Renal cortex interstitium (tissue), 11 donors: ENCODE results near the gene TMPRSS11A. TPM values are rescaled to one million over a fixed set of nuclear protein-coding genes. Genes with fewer than 3 reads are reported as not detected.

Experiments used
- DNase-seq, 11 donors: peaks; one replicate each; pipeline ENCODE4 v3.0.0-alpha.2; 2013; ENCODE audit warnings: low read depth in 9 of 11, low spot score in 4 of 11; ENCODE audit errors: extremely low read depth in 1 of 11
- polyA plus RNA-seq, 3 donors: library from polyadenylated mRNA; unstranded; fragments of 120-200 nt; gene quantifications; one replicate each; pipeline ENCODE4 v1.2.1, GENCODE V29; 2013; ENCODE audit not compliant: insufficient read length in 3 of 3

The TMPRSS11A gene
- polyA plus RNA-seq, 3 donors, result not detected

GRCh38 chr4:67880866-67881610 lies 82.3 kb downstream of the TMPRSS11A start:
- DNase-seq, result no peak

- no peak for DNase-seq
These were observed 83.8 kb downstream of the TMPRSS11A start for GRCh38 chr4:67879486-67879885.

- no peak for DNase-seq
These were observed 86.2 kb downstream of the TMPRSS11A start for GRCh38 chr4:67877086-67877485.

- DNase-seq, result no peak
These were observed 88.3 kb downstream of the TMPRSS11A start for GRCh38 chr4:67874986-67875385.

GRCh38 chr4:67873116-67873515 lies 90.2 kb downstream of the TMPRSS11A start:
- no peak for DNase-seq

- DNase-seq, result peak in 1 of 11 donors; percentile 4
These were observed 91.4 kb downstream of the TMPRSS11A start for GRCh38 chr4:67871867-67872266.

GRCh38 chr4:67869580-67870190 lies 93.6 kb downstream of the TMPRSS11A start:
- DNase-seq, result no peak

GRCh38 chr4:67861513-67861912 lies 101.8 kb downstream of the TMPRSS11A start:
- DNase-seq, result no peak

Other genes starting within 250 kb of the TMPRSS11A start
- gene GNRHR, start 209.1 kb downstream of the TMPRSS11A start, polyA plus RNA-seq, result under 1 TPM; 0.49 to 0.75 (median 0.54) TPM
- under 1 TPM in 1 of 3 donors, not detected in 2; 0.11 TPM for gene TMPRSS11D, start 79.5 kb downstream of the TMPRSS11A start, polyA plus RNA-seq
- gene TMPRSS11F, start 166.4 kb upstream of the TMPRSS11A start, polyA plus RNA-seq, result under 1 TPM in 1 of 3 donors, not detected in 2; 0.08 TPM